B cell (primary cell): Measurements from ENCODE around the gene PIMREG.

Experiments
- EZH2 ChIP-seq: IDR thresholded peaks from 2 replicates; pipeline ENCODE4 v1.6.1; 2012; ENCODE audit warnings: borderline replicate concordance, low read depth, mild to moderate bottlenecking, moderate library complexity, low read length; ENCODE audit not compliant: insufficient read depth, poor library complexity, severe bottlenecking
- TF ChIP-seq, protein P1 (sequence below): fragments of 200-600 bp; IDR thresholded peaks from one replicate; pipeline ENCODE4 v1.8.0; 2022; ENCODE audit warnings: antibody characterized with exemption, mild to moderate bottlenecking

DNA sequence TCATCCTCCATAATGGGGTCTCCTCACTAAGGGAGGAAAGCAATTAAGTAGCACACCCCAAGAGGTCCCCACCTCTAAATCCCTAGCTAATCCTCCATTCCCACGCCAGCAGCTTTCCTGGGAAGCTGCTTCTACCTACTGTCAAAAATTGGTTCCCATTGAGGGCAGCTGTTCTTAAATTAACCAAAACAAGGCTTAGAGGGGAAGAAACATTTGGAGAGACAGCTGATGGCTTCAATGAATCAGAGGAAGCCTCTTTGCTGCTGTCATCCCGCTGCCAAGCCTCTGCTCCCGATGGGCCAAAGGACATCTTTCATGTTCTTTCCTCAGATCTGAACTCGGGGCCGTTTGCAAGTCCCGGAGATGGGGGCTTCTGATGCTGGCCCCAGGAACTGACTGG, 36.0 kb upstream of the PIMREG start:
- TF ChIP-seq, protein P1, sequence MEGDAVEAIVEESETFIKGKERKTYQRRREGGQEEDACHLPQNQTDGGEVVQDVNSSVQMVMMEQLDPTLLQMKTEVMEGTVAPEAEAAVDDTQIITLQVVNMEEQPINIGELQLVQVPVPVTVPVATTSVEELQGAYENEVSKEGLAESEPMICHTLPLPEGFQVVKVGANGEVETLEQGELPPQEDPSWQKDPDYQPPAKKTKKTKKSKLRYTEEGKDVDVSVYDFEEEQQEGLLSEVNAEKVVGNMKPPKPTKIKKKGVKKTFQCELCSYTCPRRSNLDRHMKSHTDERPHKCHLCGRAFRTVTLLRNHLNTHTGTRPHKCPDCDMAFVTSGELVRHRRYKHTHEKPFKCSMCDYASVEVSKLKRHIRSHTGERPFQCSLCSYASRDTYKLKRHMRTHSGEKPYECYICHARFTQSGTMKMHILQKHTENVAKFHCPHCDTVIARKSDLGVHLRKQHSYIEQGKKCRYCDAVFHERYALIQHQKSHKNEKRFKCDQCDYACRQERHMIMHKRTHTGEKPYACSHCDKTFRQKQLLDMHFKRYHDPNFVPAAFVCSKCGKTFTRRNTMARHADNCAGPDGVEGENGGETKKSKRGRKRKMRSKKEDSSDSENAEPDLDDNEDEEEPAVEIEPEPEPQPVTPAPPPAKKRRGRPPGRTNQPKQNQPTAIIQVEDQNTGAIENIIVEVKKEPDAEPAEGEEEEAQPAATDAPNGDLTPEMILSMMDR = no peak
- TF ChIP-seq EZH2 = no peak
